C4-2B (cell line): ENCODE measurements around the gene RGL4.

Experiments
- ZFX ChIP-seq: fragments of 450-650 bp; IDR thresholded peaks from 2 replicates; pipeline ENCODE4 v1.6.1; 2017
- TF ChIP-seq, protein P1 (sequence below): fragments of 450-650 bp; conservative IDR thresholded peaks from 2 replicates; pipeline ENCODE4 v1.5.1; 2017; ENCODE audit warnings: mild to moderate bottlenecking

DNA sequence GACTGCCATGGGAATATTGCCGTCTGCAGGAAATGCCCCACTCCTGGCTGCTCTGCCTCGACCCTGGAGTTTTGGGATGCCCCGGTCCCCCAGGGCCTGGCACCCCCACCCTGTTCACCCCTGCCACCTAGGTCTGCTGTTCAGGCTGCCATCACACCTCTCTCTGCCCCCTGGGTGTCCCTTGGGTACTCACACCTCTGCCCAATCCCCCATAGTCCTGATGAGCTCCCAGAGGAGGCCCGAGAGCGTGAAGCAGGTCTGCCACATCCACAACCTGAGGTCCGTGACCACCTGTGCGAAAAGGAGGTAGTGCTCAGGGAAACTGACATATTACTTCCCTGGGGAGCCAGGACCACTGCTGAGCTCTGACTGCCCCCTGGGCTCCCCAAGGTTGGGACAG lies 38.5 kb upstream of the RGL4 start:
- TF ChIP-seq, protein P1, sequence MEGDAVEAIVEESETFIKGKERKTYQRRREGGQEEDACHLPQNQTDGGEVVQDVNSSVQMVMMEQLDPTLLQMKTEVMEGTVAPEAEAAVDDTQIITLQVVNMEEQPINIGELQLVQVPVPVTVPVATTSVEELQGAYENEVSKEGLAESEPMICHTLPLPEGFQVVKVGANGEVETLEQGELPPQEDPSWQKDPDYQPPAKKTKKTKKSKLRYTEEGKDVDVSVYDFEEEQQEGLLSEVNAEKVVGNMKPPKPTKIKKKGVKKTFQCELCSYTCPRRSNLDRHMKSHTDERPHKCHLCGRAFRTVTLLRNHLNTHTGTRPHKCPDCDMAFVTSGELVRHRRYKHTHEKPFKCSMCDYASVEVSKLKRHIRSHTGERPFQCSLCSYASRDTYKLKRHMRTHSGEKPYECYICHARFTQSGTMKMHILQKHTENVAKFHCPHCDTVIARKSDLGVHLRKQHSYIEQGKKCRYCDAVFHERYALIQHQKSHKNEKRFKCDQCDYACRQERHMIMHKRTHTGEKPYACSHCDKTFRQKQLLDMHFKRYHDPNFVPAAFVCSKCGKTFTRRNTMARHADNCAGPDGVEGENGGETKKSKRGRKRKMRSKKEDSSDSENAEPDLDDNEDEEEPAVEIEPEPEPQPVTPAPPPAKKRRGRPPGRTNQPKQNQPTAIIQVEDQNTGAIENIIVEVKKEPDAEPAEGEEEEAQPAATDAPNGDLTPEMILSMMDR = no peak
- TF ChIP-seq ZFX = no peak
